NCI-H345 treated with DMSO at 0.1 percent for 48 hours (cell line): ENCODE measurements around the gene PRR13.
A peak's percentile ranks its signal among the peaks of the same experiment; 100 is the strongest.

Experiments
- DNase-seq: peaks from one replicate; lab custom pipeline; 2025; ENCODE audit not compliant: unreplicated experiment; lab: John Stamatoyannopoulos, UW

The PRR13 gene

DNA sequence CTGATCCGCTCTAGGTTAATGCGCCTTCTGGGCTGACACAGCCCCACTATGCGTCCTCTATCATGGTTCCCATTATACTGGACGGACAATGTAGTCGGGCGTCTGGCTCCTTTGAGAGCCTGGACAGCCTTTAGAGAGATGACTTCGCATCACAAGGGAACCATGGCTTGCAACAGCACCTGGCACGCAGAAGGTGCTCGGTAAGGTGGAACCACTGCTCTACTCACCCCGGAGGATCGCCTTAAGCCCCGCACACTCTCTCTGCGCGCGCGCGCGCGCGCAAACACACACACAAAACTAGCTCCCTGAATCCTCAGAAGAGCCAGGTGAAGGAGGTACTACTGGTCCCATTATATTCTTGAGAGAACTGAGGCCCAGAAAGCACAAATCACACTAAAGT is 50.7 kb downstream of the PRR13 start:
- no peak for DNase-seq

DNA sequence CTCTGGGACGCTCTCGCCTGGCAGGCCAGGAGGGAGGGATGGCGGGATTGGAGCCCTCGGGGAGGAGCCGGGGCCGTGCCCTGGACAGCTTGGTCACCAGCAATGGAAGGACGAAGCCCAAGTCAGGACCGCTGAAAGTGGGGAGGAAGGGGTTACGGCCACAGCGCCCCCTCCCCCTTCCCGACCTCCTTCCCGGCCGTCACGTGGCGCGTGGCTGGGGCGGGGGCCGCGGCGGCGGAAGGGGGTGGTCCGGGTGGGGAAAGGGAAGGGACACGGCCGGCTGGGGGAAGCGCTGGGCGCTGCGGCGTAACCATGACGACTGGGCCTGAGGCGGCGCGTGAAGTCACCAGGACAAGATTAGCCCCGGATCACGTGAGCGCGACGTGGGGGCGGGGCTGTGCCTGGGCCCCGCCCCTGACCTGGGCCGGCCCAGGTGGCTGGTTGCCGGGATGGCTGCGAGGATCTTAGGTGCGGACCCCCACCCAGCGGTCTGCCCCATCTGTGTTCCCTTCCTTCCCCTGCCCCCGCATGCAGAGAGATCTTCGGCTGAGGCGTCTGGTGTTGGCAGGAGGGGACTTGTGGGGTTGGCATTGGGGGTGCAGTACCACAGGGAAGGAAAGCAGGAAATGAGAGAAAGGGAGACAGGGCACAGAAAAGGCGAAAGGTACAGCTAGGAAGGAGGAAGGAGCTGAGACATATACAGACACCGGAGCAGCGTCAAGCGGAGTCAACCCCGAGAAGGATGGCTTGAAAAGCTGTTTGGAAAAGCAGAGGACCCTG is 51.5 kb downstream of the PRR13 start:
- DNase-seq: peak; percentile 74

DNA sequence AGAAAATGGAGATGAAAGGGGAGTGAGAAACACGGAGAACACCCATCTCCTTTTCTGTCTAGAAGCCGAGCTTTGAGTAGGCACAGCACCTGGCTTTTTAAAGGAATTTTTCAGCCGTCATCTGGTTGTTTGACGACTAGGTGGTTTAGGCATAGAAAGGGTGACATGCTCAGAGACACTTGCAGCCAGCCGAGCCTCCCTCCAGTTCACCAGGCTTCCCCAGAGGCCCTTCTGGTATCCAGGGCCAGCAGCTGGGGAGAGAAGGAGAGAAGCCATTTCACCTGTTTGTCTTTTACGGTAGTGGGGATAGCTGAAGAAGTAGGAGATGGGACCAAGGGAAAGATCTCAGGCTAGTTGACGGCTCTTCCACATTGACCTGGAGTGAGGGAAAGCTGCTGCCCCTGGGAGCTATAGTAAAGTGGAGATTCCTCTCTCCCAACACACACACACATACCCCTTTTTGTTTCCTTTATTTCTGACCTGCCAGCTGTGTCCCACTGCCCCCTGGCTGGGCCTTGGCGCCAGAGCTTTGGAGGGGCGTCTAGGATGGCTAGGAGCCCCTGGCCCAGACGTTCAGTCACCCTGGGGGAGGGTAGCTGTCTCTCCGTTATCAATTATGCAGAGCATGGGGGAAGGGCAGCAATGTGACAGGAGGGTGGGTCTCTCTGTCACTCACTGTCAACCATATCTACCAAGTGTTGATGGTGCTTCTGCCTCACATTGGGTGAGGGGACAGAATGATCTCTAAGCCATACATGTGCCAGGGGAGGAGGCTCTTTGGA is 52.3 kb downstream of the PRR13 start:
- DNase-seq: no peak
